GM21825 (cell line): ENCODE data around the gene CDRT4.
"Not testable (repeated sequence)": the region's sequence is repeated elsewhere in the genome, so short reads cannot be mapped to it uniquely, and the experiment has no call there.

Source experiments
- ATAC-seq: cut with Tn5 transposase; IDR thresholded peaks from one replicate; pipeline ENCODE4 v1.9.1; 2021; ENCODE audit warnings: mild to moderate bottlenecking, moderate library complexity; ENCODE audit not compliant: unreplicated experiment

CDRT4 gene

GRCh38 chr17:15457723-15458094 lies 9.7 kb downstream of the CDRT4 start:
- ATAC-seq, result no peak

- no peak for ATAC-seq
These were observed 10.3 kb downstream of the CDRT4 start for GRCh38 chr17:15456972-15457722.

- ATAC-seq, result no peak
These were observed 10.9 kb downstream of the CDRT4 start for GRCh38 chr17:15456496-15456895.

- no peak for ATAC-seq
These were observed 13.1 kb downstream of the CDRT4 start for GRCh38 chr17:15454346-15454745.

- ATAC-seq, result no peak
These were observed 13.6 kb downstream of the CDRT4 start for GRCh38 chr17:15453782-15454181.

- no peak for ATAC-seq
These were observed 14.2 kb downstream of the CDRT4 start for GRCh38 chr17:15453246-15453645.

GRCh38 chr17:15452746-15453145 lies 14.7 kb downstream of the CDRT4 start:
- ATAC-seq, result no peak

GRCh38 chr17:15451680-15452079 lies 15.7 kb downstream of the CDRT4 start:
- ATAC-seq, result no peak

GRCh38 chr17:15448580-15448956 lies 18.9 kb downstream of the CDRT4 start:
- no peak for ATAC-seq

GRCh38 chr17:15447928-15448579 lies 19.4 kb downstream of the CDRT4 start:
- no peak for ATAC-seq

- ATAC-seq, result no peak
These were observed 21.4 kb downstream of the CDRT4 start for GRCh38 chr17:15446036-15446435.

GRCh38 chr17:15444805-15445204 lies 22.6 kb downstream of the CDRT4 start:
- no peak for ATAC-seq

GRCh38 chr17:15442311-15443180 lies 24.9 kb downstream of the CDRT4 start:
- no peak for ATAC-seq

GRCh38 chr17:15441315-15441714 lies 26.1 kb downstream of the CDRT4 start:
- no peak for ATAC-seq

- no peak for ATAC-seq
These were observed 27.1 kb downstream of the CDRT4 start for GRCh38 chr17:15440347-15440746.

GRCh38 chr17:15439205-15439985 lies 28.0 kb downstream of the CDRT4 start:
- not testable (repeated sequence) for ATAC-seq

- no peak for ATAC-seq
These were observed 28.8 kb downstream of the CDRT4 start for GRCh38 chr17:15438491-15439105.

- no peak for ATAC-seq
These were observed 30.2 kb downstream of the CDRT4 start for GRCh38 chr17:15437303-15437635.

- ATAC-seq, result no peak
These were observed 30.7 kb downstream of the CDRT4 start for GRCh38 chr17:15436473-15437302.

GRCh38 chr17:15434956-15435355 lies 32.5 kb downstream of the CDRT4 start:
- no peak for ATAC-seq
